Measurements from ENCODE around the gene ABTB2.

ABTB2 gene

DNA sequence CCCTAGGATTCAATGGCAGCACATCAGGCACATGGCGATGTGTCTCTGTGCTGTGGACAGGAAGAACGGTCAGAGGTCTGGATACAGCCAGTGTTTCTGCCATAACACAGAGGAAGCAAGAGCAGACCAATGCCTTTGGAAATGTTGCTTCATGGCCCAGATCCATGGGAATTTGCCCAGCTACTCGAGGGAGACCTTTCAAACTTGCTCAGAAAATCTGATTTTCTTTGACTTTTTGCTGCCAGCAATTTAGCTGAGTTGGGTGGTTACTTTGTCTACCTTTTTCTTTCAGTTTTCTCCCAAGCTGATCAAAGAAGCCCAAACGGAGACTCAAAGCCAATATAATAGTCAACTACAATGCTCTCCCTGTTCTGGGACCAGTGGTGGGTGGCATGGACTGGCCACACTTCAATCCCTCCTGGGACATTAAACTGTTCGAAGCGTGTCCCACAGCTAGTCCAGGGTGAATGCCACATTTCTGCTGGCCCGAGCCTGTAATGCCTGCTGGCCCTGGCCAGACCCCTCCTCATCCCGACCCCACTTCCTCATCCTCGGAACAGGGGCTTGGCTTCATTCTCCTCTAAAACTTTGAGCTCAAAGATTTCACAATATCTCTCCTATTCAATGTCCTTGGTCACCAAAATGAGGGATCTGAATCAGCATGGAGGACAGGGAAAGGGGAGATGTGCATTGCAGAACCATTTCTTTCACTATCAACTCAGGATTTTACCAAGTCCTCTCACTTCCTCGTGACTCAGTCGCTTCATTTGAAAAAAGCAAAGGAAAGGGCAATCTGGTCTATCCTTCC is 93.3 kb downstream of the ABTB2 start:
- no peak overlapping the region for H3K4me3 Mint-ChIP-seq
- H3K9me3 Mint-ChIP-seq = no peaks in the 10 kb centered on the region
- no peaks in the 10 kb centered on the region for H3K36me3 Mint-ChIP-seq
- no peak for ATAC-seq
- H3K27me3 Mint-ChIP-seq = no peaks in the 10 kb centered on the region
- peaks cover 25% of the 10 kb centered on the region for H3K4me1 Mint-ChIP-seq
- no peak overlapping the region for H3K27ac Mint-ChIP-seq

DNA sequence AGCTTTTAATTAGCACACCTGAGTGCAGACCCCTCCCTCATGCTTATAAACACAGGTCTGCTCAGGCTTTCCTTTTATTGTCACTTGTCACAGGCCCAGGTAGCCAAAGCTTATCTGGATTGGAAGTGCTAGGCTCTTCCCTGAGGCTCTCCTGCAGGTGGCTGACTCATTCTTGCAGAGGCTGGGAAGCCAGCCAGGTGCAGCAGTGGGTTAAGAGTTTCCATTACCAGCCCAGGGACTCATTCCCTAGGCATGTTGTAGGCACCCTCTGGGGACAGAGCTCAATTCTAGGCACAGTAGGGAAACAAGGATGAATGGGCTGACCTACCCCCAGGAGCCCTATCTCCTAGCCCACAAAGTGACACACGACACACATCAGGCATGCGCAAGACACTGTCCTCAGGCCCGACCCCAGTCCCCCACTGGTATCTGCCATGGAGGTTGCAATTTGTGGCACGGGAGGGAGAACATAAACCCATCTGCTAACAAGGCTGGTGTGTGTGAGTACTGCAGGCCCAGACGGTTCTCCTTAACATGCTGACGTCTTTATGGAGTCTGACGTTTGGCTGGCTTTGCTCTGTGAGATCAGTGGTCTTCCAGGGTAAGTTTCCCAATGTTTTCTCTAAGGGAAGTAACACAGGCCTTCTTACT is 94.2 kb downstream of the ABTB2 start:
- no peaks in the 10 kb centered on the region for H3K9me3 Mint-ChIP-seq
- no peak overlapping the region for H3K27ac Mint-ChIP-seq
- ATAC-seq = no peak
- H3K4me1 Mint-ChIP-seq = peaks cover 19% of the 10 kb centered on the region
- H3K27me3 Mint-ChIP-seq = no peaks in the 10 kb centered on the region
- no peaks in the 10 kb centered on the region for H3K36me3 Mint-ChIP-seq
- no peak overlapping the region for H3K4me3 Mint-ChIP-seq

DNA sequence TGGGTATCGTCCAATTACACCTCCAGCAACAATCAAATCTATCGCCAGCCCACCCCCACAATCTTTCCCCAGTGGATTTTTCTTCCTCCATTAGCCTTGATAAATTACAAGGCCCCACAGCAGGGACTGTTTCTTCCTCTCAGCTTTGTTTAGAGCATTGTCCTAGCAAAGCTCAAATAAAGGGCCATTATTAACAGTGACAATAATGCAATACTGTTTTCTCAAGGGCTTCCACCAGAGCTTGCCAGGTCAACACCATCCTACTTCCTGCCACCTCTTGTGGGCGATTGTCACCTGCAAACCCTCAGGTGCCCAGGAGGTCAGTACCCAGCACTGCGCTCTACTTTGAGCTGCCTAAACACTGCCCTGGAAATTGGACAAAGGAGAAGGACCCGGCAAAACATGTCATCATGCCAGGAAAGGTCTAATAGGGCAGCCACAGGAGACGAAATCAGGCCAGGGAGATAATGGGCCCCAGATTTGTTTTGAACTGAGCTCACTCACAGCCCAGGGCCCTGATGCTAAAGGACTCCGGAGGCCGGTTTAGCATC is 95.2 kb downstream of the ABTB2 start:
- Mint-ChIP-seq H3K4me1 (peaks cover 19% of the 10 kb centered on the region), H3K4me3 (no peak overlapping the region), H3K9me3 (no peaks in the 10 kb centered on the region), H3K27me3 (no peaks in the 10 kb centered on the region), H3K27ac (no peak overlapping the region), H3K36me3 (no peaks in the 10 kb centered on the region)
- no peak for ATAC-seq

DNA sequence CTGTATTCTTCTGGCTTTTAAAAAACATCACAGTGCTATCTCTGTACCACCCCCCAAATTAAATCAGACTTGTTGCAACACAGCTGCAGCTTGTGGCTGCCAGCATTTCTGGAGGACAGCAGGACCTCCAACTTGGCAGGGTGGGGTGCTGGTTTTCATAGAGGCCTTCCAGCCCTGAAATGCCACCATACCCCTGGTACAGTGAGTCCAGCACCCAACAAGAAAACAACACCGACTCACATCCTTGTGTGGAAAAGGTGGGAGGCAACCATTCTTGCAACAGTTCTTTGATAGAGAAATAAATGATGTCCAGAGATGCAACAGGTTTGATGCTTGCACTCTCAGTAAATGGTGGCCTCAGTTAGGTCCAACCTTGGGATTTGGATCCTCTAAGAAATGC is 96.0 kb downstream of the ABTB2 start:
- no peaks in the 10 kb centered on the region for H3K36me3 Mint-ChIP-seq
- H3K9me3 Mint-ChIP-seq = no peaks in the 10 kb centered on the region
- no peak for ATAC-seq
- no peak overlapping the region for H3K27ac Mint-ChIP-seq
- H3K4me3 Mint-ChIP-seq = no peak overlapping the region
- no peaks in the 10 kb centered on the region for H3K27me3 Mint-ChIP-seq
- H3K4me1 Mint-ChIP-seq = peaks cover 13% of the 10 kb centered on the region

DNA sequence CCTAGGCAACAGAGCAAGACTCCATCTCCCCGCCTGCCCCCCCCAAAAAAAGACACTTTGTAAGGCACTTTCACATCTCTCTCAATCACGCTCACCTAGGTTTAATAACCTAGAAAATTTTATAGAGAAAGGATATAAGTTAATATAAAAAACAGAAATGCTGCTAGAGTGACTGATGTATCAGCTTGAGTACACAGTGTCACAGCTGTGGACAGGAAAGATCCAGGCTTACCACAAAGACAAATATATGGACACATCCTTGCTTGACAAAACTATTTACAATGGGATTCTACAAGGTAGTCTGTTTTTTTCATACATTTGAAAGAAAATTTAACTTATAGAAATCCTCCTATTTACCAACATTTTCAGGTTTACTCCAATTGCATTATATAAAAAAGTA is 96.7 kb downstream of the ABTB2 start:
- H3K4me1 Mint-ChIP-seq = peaks cover 6% of the 10 kb centered on the region
- H3K36me3 Mint-ChIP-seq = no peaks in the 10 kb centered on the region
- no peaks in the 10 kb centered on the region for H3K9me3 Mint-ChIP-seq
- no peaks in the 10 kb centered on the region for H3K27me3 Mint-ChIP-seq
- no peak overlapping the region for H3K4me3 Mint-ChIP-seq
- no peak overlapping the region for H3K27ac Mint-ChIP-seq
- ATAC-seq = no peak

DNA sequence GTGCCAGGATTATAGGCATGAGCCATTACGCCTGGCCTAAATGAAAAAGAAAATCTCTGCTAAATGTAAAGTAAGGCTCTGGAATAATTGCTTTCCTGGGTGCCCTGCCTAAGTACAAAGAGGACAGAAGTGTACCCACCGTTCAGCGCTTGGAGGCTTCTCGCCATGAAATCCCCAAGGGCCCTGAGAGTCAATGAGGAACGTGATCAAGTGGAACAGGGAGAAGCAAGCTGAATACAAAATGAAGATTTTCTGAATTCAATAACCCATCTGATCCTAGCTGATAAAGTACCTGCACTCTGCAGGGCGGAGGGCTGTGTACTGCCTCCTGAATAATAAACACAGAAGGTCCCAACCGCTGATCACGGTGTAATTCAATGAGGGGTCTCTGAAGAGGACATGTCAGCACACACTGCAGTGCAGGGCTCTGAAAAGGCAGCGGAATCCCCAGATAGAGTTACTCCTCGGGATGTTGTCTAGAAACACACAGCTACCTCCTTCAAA is 97.7 kb downstream of the ABTB2 start:
- Mint-ChIP-seq H3K9me3 (no peaks in the 10 kb centered on the region), H3K36me3 (no peaks in the 10 kb centered on the region), H3K4me3 (no peak overlapping the region), H3K27me3 (no peaks in the 10 kb centered on the region), H3K4me1 (peaks cover 5% of the 10 kb centered on the region), H3K27ac (no peak overlapping the region)
- ATAC-seq = no peak

DNA sequence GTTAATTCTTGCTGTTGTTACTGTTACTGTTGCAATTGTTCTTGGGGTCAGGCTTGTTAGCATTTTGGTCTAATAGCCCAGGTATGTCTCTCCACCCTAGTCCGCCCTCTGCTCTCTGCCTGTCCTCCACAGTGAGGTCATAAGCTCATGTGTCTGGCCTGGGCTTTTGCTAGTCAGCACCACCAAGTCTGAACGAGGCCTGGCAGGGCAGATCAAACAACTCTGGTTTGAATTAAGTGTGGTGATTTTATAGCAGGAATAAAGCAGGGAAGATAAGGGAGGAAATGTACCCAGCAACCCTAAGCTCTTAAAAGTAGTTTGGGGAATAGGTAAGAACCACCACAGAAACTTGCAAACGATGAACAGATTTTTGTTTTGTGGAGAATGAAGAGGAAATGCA is 98.7 kb downstream of the ABTB2 start:
- H3K9me3 Mint-ChIP-seq = no peaks in the 10 kb centered on the region
- H3K4me3 Mint-ChIP-seq = no peak overlapping the region
- no peaks in the 10 kb centered on the region for H3K4me1 Mint-ChIP-seq
- no peak for ATAC-seq
- no peaks in the 10 kb centered on the region for H3K27me3 Mint-ChIP-seq
- H3K36me3 Mint-ChIP-seq = no peaks in the 10 kb centered on the region
- H3K27ac Mint-ChIP-seq = no peak overlapping the region

DNA sequence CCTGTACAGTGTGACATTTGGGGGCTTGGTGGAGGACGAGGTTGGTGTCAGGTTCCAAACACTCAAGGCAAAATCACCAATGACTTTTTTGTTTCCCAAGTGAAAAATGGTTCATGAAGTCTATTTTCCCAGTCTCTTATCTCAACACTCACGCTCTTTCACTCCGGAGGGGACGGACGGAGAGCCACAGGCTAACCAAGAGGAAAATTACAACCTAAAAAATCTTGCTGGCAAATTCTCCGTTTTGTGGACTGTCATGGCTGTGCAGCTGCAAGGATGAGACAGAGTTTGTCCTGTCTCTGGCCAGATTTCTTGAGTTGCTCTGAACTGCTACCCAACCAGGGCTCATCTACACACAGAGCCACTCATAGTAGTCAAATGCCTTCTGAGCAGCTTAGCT is 101.2 kb downstream of the ABTB2 start:
- Mint-ChIP-seq H3K9me3 (no peaks in the 10 kb centered on the region), H3K27ac (no peak overlapping the region), H3K36me3 (no peaks in the 10 kb centered on the region), H3K4me1 (peaks cover 16% of the 10 kb centered on the region), H3K27me3 (no peaks in the 10 kb centered on the region), H3K4me3 (no peak overlapping the region)
- ATAC-seq = no peak

DNA sequence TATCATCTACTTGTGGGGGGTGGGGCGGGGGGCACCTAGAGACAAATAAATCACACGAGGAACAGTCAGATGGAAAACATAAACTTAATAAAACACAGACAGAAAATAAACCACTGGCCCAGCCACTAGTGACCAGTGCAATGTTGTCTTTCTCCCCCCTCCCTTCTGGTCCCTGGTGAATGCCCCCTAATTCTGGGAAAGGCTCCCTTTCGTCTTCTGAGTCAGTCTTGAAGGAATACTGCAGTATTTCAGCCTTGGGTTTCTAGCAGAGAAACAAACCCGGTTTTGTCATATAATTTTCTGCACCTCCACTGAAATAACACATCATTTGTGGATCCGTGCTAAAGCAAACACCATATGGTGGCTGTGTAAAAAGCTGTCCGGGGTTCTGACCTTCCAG is 101.7 kb downstream of the ABTB2 start:
- Mint-ChIP-seq H3K9me3 (no peaks in the 10 kb centered on the region), H3K36me3 (no peaks in the 10 kb centered on the region), H3K4me3 (no peak overlapping the region), H3K4me1 (peaks cover 21% of the 10 kb centered on the region), H3K27ac (no peak overlapping the region), H3K27me3 (no peaks in the 10 kb centered on the region)
- no peak for ATAC-seq

DNA sequence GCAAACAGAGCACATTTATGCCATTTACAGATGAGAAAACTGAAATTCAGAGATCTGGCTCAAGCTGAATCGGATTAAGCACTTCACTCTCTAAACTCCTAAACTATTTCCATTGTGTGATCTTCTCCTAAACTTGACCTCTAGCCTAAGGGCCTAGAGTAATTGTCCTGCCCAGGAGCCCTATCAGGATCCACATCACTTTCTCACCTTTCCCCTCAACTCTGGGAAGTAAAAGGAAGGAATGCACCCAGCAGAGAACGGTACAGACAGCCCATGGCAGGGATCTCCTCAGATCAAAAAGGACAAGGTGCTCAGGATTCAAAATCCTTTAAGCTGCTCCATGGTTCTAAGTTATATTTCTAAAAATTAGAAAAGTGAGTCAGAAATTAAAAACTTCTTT is 102.7 kb downstream of the ABTB2 start:
- peaks cover 31% of the 10 kb centered on the region for H3K4me1 Mint-ChIP-seq
- H3K27ac Mint-ChIP-seq = no peak overlapping the region
- H3K9me3 Mint-ChIP-seq = no peaks in the 10 kb centered on the region
- H3K4me3 Mint-ChIP-seq = no peak overlapping the region
- no peak for ATAC-seq
- H3K36me3 Mint-ChIP-seq = no peaks in the 10 kb centered on the region
- no peaks in the 10 kb centered on the region for H3K27me3 Mint-ChIP-seq

DNA sequence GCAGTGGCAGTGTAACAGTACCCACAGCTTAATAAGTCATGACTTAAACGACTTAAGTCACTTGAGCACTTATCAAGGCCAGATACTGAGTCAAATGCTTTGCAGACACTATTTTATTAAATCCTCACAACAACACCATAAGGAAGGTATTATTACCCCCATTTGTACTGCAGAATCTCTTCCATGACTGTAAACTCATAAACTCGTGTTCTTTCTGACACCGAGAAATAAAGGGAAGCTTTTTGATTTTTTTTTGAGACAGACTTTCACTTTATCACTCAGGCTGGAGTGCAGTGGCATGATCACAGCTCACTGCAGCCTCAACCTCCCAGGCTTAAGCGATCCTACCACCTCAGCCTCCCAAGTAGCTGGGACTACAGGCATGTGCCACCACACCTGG is 103.8 kb downstream of the ABTB2 start:
- H3K27me3 Mint-ChIP-seq = no peaks in the 10 kb centered on the region
- no peaks in the 10 kb centered on the region for H3K9me3 Mint-ChIP-seq
- no peaks in the 10 kb centered on the region for H3K36me3 Mint-ChIP-seq
- no peak for ATAC-seq
- no peak overlapping the region for H3K4me3 Mint-ChIP-seq
- peaks cover 37% of the 10 kb centered on the region for H3K4me1 Mint-ChIP-seq
- H3K27ac Mint-ChIP-seq = no peak overlapping the region

DNA sequence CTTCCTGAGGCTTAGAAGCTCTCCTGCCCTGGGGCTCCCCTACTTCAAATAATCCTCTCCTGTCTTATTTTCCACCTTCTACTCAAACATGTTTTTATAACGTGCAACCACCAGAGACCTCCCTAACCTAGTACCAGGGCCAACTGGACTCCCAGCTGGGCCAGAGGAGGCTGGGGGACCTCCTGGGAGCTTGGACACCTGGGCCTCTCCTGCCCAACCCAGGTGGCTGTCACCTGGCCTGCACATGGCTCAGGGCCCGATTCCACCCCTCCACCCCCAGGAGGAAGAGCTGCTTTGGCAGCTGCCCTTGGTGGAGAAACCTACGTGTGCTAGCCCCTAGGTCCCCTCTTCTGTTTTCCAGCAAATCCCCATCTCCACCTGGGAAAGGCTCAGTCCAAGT is 105.2 kb downstream of the ABTB2 start:
- H3K4me3 Mint-ChIP-seq = no peak overlapping the region
- H3K27me3 Mint-ChIP-seq = no peaks in the 10 kb centered on the region
- no peaks in the 10 kb centered on the region for H3K9me3 Mint-ChIP-seq
- peaks cover 44% of the 10 kb centered on the region for H3K4me1 Mint-ChIP-seq
- no peak for ATAC-seq
- peak overlapping the region; percentile 69 for H3K27ac Mint-ChIP-seq
- no peaks in the 10 kb centered on the region for H3K36me3 Mint-ChIP-seq

DNA sequence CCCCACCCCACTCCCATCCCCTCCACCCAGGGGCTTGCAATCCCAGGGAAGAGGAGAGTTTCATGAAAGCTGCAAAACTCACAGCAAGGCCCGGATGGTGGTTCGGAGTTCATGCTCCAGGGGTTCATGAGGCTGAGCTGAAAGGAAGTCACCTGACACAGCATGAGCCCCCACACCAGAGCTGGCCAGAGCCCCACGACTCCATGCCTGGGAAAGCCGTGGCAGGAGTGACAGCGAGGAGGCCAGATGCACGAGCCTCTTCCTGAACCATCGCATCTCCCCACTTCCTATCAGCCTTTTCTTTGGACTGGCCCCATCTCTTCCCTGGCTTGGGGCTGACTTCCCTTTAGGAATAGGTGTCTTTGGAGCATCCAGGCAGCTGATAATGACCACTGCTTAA is 105.8 kb downstream of the ABTB2 start:
- Mint-ChIP-seq H3K27ac (peak overlapping the region; percentile 69), H3K4me1 (peaks cover 44% of the 10 kb centered on the region), H3K9me3 (no peaks in the 10 kb centered on the region), H3K36me3 (no peaks in the 10 kb centered on the region), H3K4me3 (no peak overlapping the region), H3K27me3 (no peaks in the 10 kb centered on the region)
- no peak for ATAC-seq

DNA sequence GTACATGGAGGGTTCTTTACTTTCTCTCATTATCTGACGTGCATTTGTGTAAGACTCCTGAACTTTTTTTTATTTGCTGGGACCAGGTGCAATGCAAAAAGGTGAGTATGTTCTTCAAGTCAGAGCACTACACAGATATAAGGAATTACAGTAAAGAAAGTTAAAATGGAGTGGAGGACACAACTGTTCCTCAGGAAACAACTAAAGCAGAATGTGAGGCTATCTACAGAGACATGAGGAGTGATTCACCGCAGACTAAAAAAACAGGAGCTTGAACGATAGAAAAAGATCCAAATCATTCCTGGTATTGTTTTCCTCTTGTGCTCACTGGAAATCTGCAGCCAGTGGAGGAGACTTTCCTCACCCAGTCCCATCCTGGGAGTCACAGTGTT is 106.2 kb downstream of the ABTB2 start:
- Mint-ChIP-seq H3K4me1 (peaks cover 44% of the 10 kb centered on the region), H3K4me3 (peak overlapping the region; percentile 62), H3K9me3 (no peaks in the 10 kb centered on the region), H3K36me3 (no peaks in the 10 kb centered on the region), H3K27ac (peak overlapping the region; percentile 69), H3K27me3 (no peaks in the 10 kb centered on the region)
- ATAC-seq = no peak

DNA sequence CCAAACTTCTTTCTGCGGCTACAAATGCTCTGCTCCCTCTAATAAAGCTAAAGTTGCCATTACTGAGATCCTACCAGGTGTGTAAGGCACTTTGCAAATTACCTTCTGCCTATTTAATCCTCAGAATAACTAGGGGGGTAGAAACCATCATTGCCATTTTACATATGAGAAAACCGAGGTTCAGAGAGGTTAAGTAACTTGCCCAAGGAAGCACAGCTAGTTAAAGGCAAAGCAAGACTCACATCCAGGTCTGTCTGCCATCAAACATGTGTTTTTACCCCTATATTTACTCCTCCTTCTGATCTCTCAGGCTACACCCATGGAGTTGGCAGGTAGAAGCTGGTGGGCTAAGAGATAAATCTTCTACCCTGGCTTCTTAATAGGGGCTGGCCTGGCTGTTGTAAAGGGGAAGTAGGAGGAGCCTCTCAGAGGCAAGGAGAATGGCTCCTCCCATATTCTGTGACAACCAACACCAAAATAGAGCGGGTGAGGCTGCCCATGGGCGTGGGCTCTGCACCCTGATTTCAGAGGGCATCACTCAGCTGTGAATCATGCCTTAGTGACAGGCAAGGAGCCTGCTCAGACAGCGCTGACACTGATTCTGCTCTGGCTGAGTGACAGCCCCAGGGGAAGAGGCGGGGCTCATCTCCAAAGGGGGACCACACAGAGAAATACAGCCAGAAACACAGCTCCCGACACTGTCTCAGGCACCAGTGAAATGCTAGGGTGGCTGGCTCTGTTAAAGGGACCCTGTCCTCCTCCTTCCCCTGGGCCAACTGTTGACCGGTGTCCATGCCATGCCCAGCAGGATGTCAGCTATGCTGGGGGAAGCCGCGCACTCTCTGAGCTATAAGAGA is 106.8 kb downstream of the ABTB2 start:
- Mint-ChIP-seq H3K9me3 (no peaks in the 10 kb centered on the region), H3K4me3 (peak overlapping the region; percentile 62), H3K27ac (peak overlapping the region; percentile 69), H3K36me3 (no peaks in the 10 kb centered on the region), H3K27me3 (no peaks in the 10 kb centered on the region), H3K4me1 (peaks cover 47% of the 10 kb centered on the region)
- ATAC-seq = peak; percentile 99
